ENCODE results near the gene RIMBP2. TPM values are rescaled to one million over a fixed set of nuclear protein-coding genes. Genes with fewer than 3 reads are reported as not detected.

Gene RIMBP2
- total and polyA plus RNA-seq, 3 experiments from 2014 or later, result not detected

GRCh38 chr12:130565189-130565588, 150.9 kb downstream of the RIMBP2 start:
- no peaks in the 10 kb centered on the region for H3K9me3 ChIP-seq (ENCODE audit: low read length)
- Mint-ChIP-seq H3K27ac (no peak overlapping the region), H3K36me3 (no peaks in the 10 kb centered on the region), H3K4me3 (no peak overlapping the region), H3K4me1 (no peaks in the 10 kb centered on the region), H3K27me3 (peaks cover 3 to 4% of the 10 kb centered on the region in 2 donors), H3K9me3 (peaks cover 2 to 12% (median 6%) of the 10 kb centered on the region in 5 donors)
- no peaks in the 10 kb centered on the region for H3K36me3 ChIP-seq (ENCODE audit: insufficient read depth, low read length)
- ChIA-PET POLR2A (no interaction called here), CTCF (no interaction called here)
- H3K27me3 ChIP-seq (ENCODE audit: insufficient read depth, low read length, poor library complexity, severe bottlenecking), result no peaks in the 10 kb centered on the region
- H3K4me3 ChIP-seq (ENCODE audit: low read length), result no peak overlapping the region
- no peak overlapping the region for H3K27ac ChIP-seq (ENCODE audit: low read depth, low read length)
- DNase-seq, result no peak
- no peaks in the 10 kb centered on the region for H3K4me1 ChIP-seq (ENCODE audit: insufficient read depth, low read length)

DNA sequence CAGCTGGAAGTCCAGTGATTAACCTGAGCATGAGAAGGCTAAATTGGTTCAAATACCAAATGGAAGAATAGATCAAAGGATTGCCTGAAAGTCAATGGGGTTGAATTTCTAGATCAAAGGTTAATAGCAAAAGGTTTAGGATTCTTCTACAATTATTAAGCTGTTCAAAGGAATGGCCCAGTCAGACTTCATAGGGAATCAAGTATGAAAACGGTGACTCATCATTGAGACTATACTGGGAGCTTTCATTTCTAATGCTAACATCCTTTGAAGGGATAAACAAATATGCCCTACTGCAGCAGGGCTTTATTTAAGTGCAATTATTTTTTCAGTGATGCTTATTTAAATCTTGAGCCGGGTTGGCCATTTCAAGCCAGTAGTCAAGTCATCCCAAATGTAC, 152.8 kb downstream of the RIMBP2 start:
- Histone ChIP-seq H3K4me1 (ENCODE audit: insufficient read depth, low read length) (no peaks in the 10 kb centered on the region), H3K27ac (ENCODE audit: low read depth, low read length) (no peak overlapping the region), H3K36me3 (ENCODE audit: insufficient read depth, low read length) (no peaks in the 10 kb centered on the region), H3K27me3 (ENCODE audit: insufficient read depth, low read length, poor library complexity, severe bottlenecking) (no peaks in the 10 kb centered on the region), H3K4me3 (ENCODE audit: low read length) (no peak overlapping the region), H3K9me3 (ENCODE audit: low read length) (no peaks in the 10 kb centered on the region)
- no peak overlapping the region for H3K4me3 Mint-ChIP-seq
- DNase-seq, result no peak
- H3K9me3 Mint-ChIP-seq, result peaks cover 2 to 12% (median 6%) of the 10 kb centered on the region in 5 donors
- H3K27me3 Mint-ChIP-seq, result peaks cover 0 to 11% of the 10 kb centered on the region in 2 donors
- POLR2A ChIA-PET, result no interaction called here
- CTCF ChIA-PET, result no interaction called here
- H3K27ac Mint-ChIP-seq, result no peak overlapping the region
- no peaks in the 10 kb centered on the region for H3K4me1 Mint-ChIP-seq
- no peaks in the 10 kb centered on the region for H3K36me3 Mint-ChIP-seq

- H3K4me3 ChIP-seq (ENCODE audit: low read length), result no peak overlapping the region
- H3K36me3 Mint-ChIP-seq, result no peaks in the 10 kb centered on the region
- H3K4me3 Mint-ChIP-seq, result no peak overlapping the region
- DNase-seq, result no peak
- H3K27me3 Mint-ChIP-seq, result peaks cover 0 to 11% of the 10 kb centered on the region in 2 donors
- ChIA-PET POLR2A (no interaction called here), CTCF (no interaction called here)
- no peaks in the 10 kb centered on the region for H3K4me1 Mint-ChIP-seq
- no peaks in the 10 kb centered on the region for H3K36me3 ChIP-seq (ENCODE audit: insufficient read depth, low read length)
- H3K9me3 ChIP-seq (ENCODE audit: low read length), result no peaks in the 10 kb centered on the region
- peaks cover 2 to 12% (median 6%) of the 10 kb centered on the region in 5 donors for H3K9me3 Mint-ChIP-seq
- H3K27me3 ChIP-seq (ENCODE audit: insufficient read depth, low read length, poor library complexity, severe bottlenecking), result no peaks in the 10 kb centered on the region
- H3K4me1 ChIP-seq (ENCODE audit: insufficient read depth, low read length), result no peaks in the 10 kb centered on the region
- no peak overlapping the region for H3K27ac ChIP-seq (ENCODE audit: low read depth, low read length)
- H3K27ac Mint-ChIP-seq, result no peak overlapping the region
Measured at GRCh38 chr12:130562716-130563115, 153.4 kb downstream of the RIMBP2 start.

DNA sequence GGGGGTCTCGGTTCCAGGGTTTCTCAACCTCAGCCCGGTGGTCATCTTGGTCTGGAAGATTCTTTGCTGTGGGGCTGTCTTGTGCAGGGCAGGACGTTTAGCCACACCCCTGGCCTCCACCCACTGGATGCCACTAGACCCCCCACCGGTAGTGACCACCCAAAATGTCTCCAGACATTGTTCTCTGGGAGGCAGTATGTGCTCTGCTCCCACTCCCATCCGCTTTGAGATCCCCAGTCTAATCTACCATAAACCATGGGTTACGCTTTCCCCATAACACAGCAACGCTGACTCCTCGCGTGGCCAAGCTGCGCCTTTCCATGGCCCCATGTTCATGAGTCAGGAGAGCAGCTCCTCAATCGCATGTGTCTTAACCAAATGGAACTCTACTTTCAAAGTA, 155.8 kb downstream of the RIMBP2 start:
- Mint-ChIP-seq H3K27ac (no peak overlapping the region), H3K27me3 (peaks cover 0 to 16% of the 10 kb centered on the region in 2 donors), H3K4me3 (no peak overlapping the region), H3K36me3 (no peaks in the 10 kb centered on the region), H3K9me3 (peaks cover 0 to 8% (median 4%) of the 10 kb centered on the region in 5 donors), H3K4me1 (no peaks in the 10 kb centered on the region)
- no peaks in the 10 kb centered on the region for H3K9me3 ChIP-seq (ENCODE audit: low read length)
- H3K27me3 ChIP-seq (ENCODE audit: insufficient read depth, low read length, poor library complexity, severe bottlenecking), result no peaks in the 10 kb centered on the region
- ChIA-PET CTCF (no interaction called here), POLR2A (no interaction called here)
- no peak for DNase-seq
- H3K27ac ChIP-seq (ENCODE audit: low read depth, low read length), result no peak overlapping the region
- no peak overlapping the region for H3K4me3 ChIP-seq (ENCODE audit: low read length)
- no peaks in the 10 kb centered on the region for H3K36me3 ChIP-seq (ENCODE audit: insufficient read depth, low read length)
- no peaks in the 10 kb centered on the region for H3K4me1 ChIP-seq (ENCODE audit: insufficient read depth, low read length)

DNA sequence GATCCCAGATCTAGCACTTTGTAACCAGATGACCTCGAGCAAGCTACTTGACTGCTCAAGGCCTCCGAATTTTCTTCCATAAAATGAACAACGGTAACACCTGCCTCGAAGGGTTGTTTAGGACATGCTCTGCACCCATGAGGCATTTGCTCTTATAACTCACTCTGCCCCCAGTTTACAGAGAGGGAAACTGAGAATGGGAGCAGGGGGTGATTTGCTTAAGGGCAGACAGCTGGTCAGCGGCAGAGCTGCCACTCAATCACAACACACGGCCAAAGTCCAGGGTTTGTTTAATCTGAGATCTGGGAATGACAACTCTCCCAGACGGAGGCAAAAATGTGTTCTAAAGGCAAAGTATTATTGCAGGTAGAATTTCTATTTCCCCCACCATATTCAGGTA, 156.3 kb downstream of the RIMBP2 start:
- ChIA-PET CTCF (no interaction called here), POLR2A (no interaction called here)
- no peaks in the 10 kb centered on the region for H3K27me3 ChIP-seq (ENCODE audit: insufficient read depth, low read length, poor library complexity, severe bottlenecking)
- Mint-ChIP-seq H3K27ac (no peak overlapping the region), H3K9me3 (peaks cover 0 to 8% (median 4%) of the 10 kb centered on the region in 5 donors), H3K36me3 (no peaks in the 10 kb centered on the region), H3K4me1 (no peaks in the 10 kb centered on the region), H3K27me3 (peaks cover 0 to 16% of the 10 kb centered on the region in 2 donors), H3K4me3 (no peak overlapping the region)
- no peaks in the 10 kb centered on the region for H3K36me3 ChIP-seq (ENCODE audit: insufficient read depth, low read length)
- no peak overlapping the region for H3K27ac ChIP-seq (ENCODE audit: low read depth, low read length)
- no peak for DNase-seq
- H3K9me3 ChIP-seq (ENCODE audit: low read length), result no peaks in the 10 kb centered on the region
- H3K4me3 ChIP-seq (ENCODE audit: low read length), result no peak overlapping the region
- H3K4me1 ChIP-seq (ENCODE audit: insufficient read depth, low read length), result no peaks in the 10 kb centered on the region

DNA sequence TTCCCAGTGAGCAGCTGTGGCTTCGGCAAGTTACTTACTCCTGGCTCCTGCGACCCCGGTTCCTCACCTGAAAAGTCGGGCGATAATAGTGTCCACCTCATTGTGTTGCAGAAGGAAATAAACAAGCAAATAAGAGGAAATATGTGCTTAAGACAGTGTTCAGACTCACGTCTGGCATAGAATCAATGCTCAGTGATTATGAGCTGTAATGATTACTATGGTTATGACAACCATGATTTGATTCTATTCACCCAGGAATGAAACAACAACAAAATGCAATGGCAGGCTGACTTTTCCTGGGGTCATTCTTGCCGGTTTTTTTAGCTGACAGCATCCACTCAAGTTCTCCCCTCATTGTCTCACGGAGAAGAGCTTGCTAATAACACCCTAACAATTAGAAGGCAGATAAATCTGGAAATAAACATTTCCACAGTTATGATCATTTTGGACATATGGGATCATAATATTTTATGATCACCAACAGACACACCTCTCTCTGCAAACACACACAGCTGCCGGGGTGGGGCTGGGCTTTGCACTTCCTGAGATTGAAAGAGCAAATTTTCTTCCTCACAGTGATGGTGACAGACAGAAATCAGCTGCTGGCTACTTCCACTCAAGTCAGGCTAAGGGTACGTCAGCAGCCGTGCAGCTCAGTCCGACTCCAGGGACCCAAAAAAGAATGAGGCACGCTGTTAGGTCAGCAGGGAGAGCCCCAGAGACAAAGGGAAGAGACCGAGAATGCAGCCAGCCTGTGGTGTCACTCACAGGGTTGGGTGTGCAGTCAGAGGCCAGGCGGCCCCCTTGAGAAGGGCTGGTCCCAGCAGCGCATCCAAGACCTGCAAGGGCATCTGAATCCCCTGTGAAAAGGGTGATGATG, 158.0 kb downstream of the RIMBP2 start:
- no peak overlapping the region for H3K4me3 Mint-ChIP-seq
- Histone ChIP-seq H3K4me3 (ENCODE audit: low read length) (no peak overlapping the region), H3K27ac (ENCODE audit: low read depth, low read length) (no peak overlapping the region), H3K36me3 (ENCODE audit: insufficient read depth, low read length) (no peaks in the 10 kb centered on the region), H3K9me3 (ENCODE audit: low read length) (no peaks in the 10 kb centered on the region), H3K27me3 (ENCODE audit: insufficient read depth, low read length, poor library complexity, severe bottlenecking) (no peaks in the 10 kb centered on the region), H3K4me1 (ENCODE audit: insufficient read depth, low read length) (no peaks in the 10 kb centered on the region)
- peaks cover 0 to 4% (median 0%) of the 10 kb centered on the region in 5 donors for H3K9me3 Mint-ChIP-seq
- no peaks in the 10 kb centered on the region for H3K4me1 Mint-ChIP-seq
- no peaks in the 10 kb centered on the region for H3K36me3 Mint-ChIP-seq
- H3K27ac Mint-ChIP-seq, result no peak overlapping the region
- DNase-seq, result no peak
- CTCF ChIA-PET, result no interaction called here
- peaks cover 0 to 24% of the 10 kb centered on the region in 2 donors for H3K27me3 Mint-ChIP-seq
- POLR2A ChIA-PET, result no interaction called here

DNA sequence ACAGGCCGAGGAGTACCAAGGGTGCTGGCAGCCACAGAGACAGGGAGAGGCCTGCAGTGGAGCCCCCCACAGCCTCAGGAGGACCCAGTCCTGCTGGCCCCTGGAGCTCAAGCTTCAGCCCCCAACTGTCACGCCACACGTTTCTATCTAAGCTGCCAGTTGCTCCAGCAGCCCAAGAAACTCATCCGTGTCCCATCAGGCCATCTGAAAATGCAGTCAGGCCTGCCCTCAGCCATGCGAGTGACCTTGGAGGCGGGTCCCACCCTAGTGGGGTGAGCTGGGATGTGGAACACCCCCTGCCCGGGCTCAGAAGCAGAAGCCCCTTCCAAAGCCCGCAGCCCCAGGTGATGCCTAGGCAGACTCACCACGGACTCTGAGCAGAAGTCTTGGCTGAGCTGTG, 158.9 kb downstream of the RIMBP2 start:
- DNase-seq, result no peak
- Histone ChIP-seq H3K27ac (ENCODE audit: low read depth, low read length) (no peak overlapping the region), H3K36me3 (ENCODE audit: insufficient read depth, low read length) (no peaks in the 10 kb centered on the region), H3K4me1 (ENCODE audit: insufficient read depth, low read length) (no peaks in the 10 kb centered on the region), H3K4me3 (ENCODE audit: low read length) (no peak overlapping the region), H3K27me3 (ENCODE audit: insufficient read depth, low read length, poor library complexity, severe bottlenecking) (no peaks in the 10 kb centered on the region), H3K9me3 (ENCODE audit: low read length) (no peaks in the 10 kb centered on the region)
- Mint-ChIP-seq H3K4me1 (no peaks in the 10 kb centered on the region), H3K36me3 (no peaks in the 10 kb centered on the region), H3K4me3 (no peak overlapping the region), H3K27ac (no peak overlapping the region), H3K9me3 (peaks cover 0 to 5% (median 2%) of the 10 kb centered on the region in 5 donors), H3K27me3 (peaks cover 0 to 26% of the 10 kb centered on the region in 2 donors)
- POLR2A ChIA-PET, result no interaction called here
- CTCF ChIA-PET, result no interaction called here

DNA sequence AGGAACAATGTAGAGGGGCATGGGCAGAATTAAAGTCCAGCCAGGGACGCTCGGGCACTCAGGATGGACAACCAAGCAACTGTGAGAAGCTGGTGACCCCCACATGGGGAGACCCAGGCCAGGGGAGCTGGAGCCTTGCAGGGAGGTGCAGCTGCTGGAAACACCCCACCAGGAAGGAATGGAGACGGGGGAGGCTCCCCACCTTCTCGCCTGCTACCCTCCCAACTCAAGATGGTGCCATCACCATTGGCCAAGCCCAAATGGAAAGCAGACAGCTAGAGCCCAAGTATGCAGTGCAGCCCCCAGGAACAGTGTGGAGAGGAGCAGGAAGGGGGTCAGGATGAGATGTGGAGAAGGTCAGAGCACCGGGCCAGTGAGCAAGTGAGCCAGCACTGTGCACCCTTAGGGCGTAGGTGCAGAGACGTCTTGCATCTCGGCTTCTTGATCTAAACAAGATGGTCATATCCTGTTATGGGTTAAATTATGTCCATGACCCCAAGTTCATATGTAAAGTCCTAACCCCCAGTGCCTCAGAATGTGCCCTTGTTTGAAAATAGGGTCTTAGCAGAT, 159.5 kb downstream of the RIMBP2 start:
- Histone ChIP-seq H3K27me3 (ENCODE audit: insufficient read depth, low read length, poor library complexity, severe bottlenecking) (no peaks in the 10 kb centered on the region), H3K36me3 (ENCODE audit: insufficient read depth, low read length) (no peaks in the 10 kb centered on the region), H3K4me3 (ENCODE audit: low read length) (no peak overlapping the region), H3K4me1 (ENCODE audit: insufficient read depth, low read length) (no peaks in the 10 kb centered on the region), H3K9me3 (ENCODE audit: low read length) (no peaks in the 10 kb centered on the region), H3K27ac (ENCODE audit: low read depth, low read length) (no peak overlapping the region)
- H3K27me3 Mint-ChIP-seq, result peaks cover 0 to 26% of the 10 kb centered on the region in 2 donors
- no peaks in the 10 kb centered on the region for H3K4me1 Mint-ChIP-seq
- H3K27ac Mint-ChIP-seq, result no peak overlapping the region
- no peaks in the 10 kb centered on the region for H3K36me3 Mint-ChIP-seq
- no peak overlapping the region for H3K4me3 Mint-ChIP-seq
- DNase-seq, result no peak
- CTCF ChIA-PET, result no interaction called here
- POLR2A ChIA-PET, result no interaction called here
- peaks cover 0 to 7% (median 4%) of the 10 kb centered on the region in 5 donors for H3K9me3 Mint-ChIP-seq

All from CD8-positive, alpha-beta memory T cell (primary cell).